Measurements from ENCODE around the gene NLGN3.
A peak's percentile ranks its signal among the peaks of the same experiment; 100 is the strongest.

Gene NLGN3

GRCh38 chrX:71118985-71119535 lies 25.6 kb upstream of the NLGN3 start:
- 7% methylated on average over 12 of the region's 17 CpGs for WGBS
- peaks cover 4% of the 10 kb centered on the region; the same call in 1 of the 2 replicates for H3K4me1 ChIP-seq (ENCODE audit: insufficient read depth, low read length)
- H3K9ac ChIP-seq (ENCODE audit: low read depth, low read length): peak overlapping the region; percentile 61
- peaks cover 20% of the 10 kb centered on the region for H3K27me3 ChIP-seq (ENCODE audit: insufficient read depth, low read length)
- no peak overlapping the region; the same call in 1 of the 2 replicates for H3K27ac ChIP-seq (ENCODE audit: low read depth, low read length)
- H3K9me3 ChIP-seq (ENCODE audit: insufficient read depth, low read depth, low read length): no peaks in the 10 kb centered on the region
- peak overlapping the region; percentile 75 for H3K4me3 ChIP-seq (ENCODE audit: low read length)
- peaks cover 42% of the 10 kb centered on the region for H3K36me3 ChIP-seq (ENCODE audit: insufficient read depth, low read length)

DNA sequence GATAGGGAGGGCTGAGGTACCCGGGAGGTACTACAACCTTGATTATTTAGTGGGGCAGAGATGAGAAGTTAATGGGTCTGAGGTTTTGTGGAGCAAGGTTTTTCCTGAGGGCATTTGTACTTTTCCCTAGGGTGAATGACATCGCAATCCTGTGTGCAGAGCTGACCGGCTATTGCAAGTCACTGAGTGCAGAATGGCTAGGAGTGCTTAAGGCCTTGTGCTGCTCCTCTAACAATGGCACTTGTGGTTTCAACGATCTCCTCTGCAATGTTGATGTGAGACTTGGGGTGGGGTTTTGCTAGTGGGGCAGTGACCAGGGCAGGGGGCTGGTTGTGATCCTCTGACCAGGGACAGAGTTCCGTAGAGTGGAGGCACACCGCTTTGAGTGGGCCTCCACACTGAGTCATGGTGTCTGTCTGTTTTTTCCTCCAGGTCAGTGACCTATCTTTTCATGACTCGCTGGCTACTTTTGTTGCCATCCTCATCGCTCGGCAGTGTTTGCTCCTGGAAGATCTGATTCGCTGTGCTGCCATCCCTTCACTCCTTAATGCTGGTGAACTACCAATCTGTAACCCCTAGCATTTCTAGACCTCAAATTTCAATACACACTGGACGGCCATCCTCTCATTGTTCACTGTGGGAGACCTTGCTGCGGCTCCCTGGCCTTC lies 16.3 kb upstream of the NLGN3 start:
- Histone ChIP-seq H3K27ac (ENCODE audit: low read depth, low read length) (no peak overlapping the region), H3K4me1 (ENCODE audit: insufficient read depth, low read length) (no peaks in the 10 kb centered on the region), H3K4me3 (ENCODE audit: low read length) (no peak overlapping the region), H3K27me3 (ENCODE audit: insufficient read depth, low read length) (no peaks in the 10 kb centered on the region), H3K9ac (ENCODE audit: low read depth, low read length) (no peak overlapping the region), H3K36me3 (ENCODE audit: insufficient read depth, low read length) (peaks cover 88% of the 10 kb centered on the region), H3K9me3 (ENCODE audit: insufficient read depth, low read depth, low read length) (no peaks in the 10 kb centered on the region)
- 91% methylated on average over 12 of the region's 12 CpGs for WGBS

- H3K4me1 ChIP-seq (ENCODE audit: insufficient read depth, low read length): no peaks in the 10 kb centered on the region
- H3K9me3 ChIP-seq (ENCODE audit: insufficient read depth, low read depth, low read length): no peaks in the 10 kb centered on the region
- H3K4me3 ChIP-seq (ENCODE audit: low read length): no peak overlapping the region
- WGBS: 46% methylated on average over 16 of the region's 18 CpGs
- peaks cover 84% of the 10 kb centered on the region for H3K36me3 ChIP-seq (ENCODE audit: insufficient read depth, low read length)
- no peak overlapping the region for H3K9ac ChIP-seq (ENCODE audit: low read depth, low read length)
- H3K27me3 ChIP-seq (ENCODE audit: insufficient read depth, low read length): no peaks in the 10 kb centered on the region
- no peak overlapping the region for H3K27ac ChIP-seq (ENCODE audit: low read depth, low read length)
These were observed 15.5 kb upstream of the NLGN3 start for GRCh38 chrX:71128915-71129765.

GRCh38 chrX:71131510-71131909 lies 13.1 kb upstream of the NLGN3 start:
- 95% methylated on average over 4 of the region's 4 CpGs for WGBS
- peaks cover 87% of the 10 kb centered on the region for H3K36me3 ChIP-seq (ENCODE audit: insufficient read depth, low read length)
- no peak overlapping the region for H3K9ac ChIP-seq (ENCODE audit: low read depth, low read length)
- no peaks in the 10 kb centered on the region for H3K27me3 ChIP-seq (ENCODE audit: insufficient read depth, low read length)
- H3K4me3 ChIP-seq (ENCODE audit: low read length): no peak overlapping the region
- H3K4me1 ChIP-seq (ENCODE audit: insufficient read depth, low read length): no peaks in the 10 kb centered on the region
- H3K27ac ChIP-seq (ENCODE audit: low read depth, low read length): no peak overlapping the region
- H3K9me3 ChIP-seq (ENCODE audit: insufficient read depth, low read depth, low read length): no peaks in the 10 kb centered on the region

DNA sequence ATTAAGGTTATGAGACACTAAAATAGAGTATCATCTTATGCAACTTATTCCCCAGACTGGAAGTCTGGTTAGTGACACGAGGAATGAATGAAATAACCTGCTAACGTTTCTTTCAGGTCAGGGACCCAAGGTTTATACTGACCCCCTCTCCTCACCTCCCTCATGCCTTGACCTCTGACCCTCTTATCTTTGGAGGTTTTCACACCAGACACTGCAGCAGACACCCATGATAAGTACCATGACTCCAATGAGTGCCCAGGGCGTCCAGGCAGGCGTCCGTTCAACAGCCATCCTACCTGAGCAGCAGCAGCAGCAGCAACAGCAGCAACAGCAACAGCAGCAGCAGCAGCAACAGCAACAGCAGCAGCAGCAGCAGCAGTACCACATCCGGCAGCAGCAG lies 4.2 kb upstream of the NLGN3 start:
- Histone ChIP-seq H3K27ac (ENCODE audit: low read depth, low read length) (no peak overlapping the region), H3K27me3 (ENCODE audit: insufficient read depth, low read length) (no peaks in the 10 kb centered on the region), H3K9ac (ENCODE audit: low read depth, low read length) (no peak overlapping the region), H3K4me3 (ENCODE audit: low read length) (no peak overlapping the region), H3K36me3 (ENCODE audit: insufficient read depth, low read length) (peaks cover 43% of the 10 kb centered on the region), H3K4me1 (ENCODE audit: insufficient read depth, low read length) (peaks cover 3% of the 10 kb centered on the region; the same call in 1 of the 2 replicates), H3K9me3 (ENCODE audit: insufficient read depth, low read depth, low read length) (no peaks in the 10 kb centered on the region)
- whole genome bisulfite sequencing: 93% methylated on average over 6 of the region's 6 CpGs

- H3K36me3 ChIP-seq (ENCODE audit: insufficient read depth, low read length): peaks cover 18% of the 10 kb centered on the region
- no peak overlapping the region for H3K27ac ChIP-seq (ENCODE audit: low read depth, low read length)
- H3K27me3 ChIP-seq (ENCODE audit: insufficient read depth, low read length): no peaks in the 10 kb centered on the region
- peaks cover 16% of the 10 kb centered on the region; the same call in 1 of the 2 replicates for H3K4me1 ChIP-seq (ENCODE audit: insufficient read depth, low read length)
- no peak overlapping the region for H3K9ac ChIP-seq (ENCODE audit: low read depth, low read length)
- H3K9me3 ChIP-seq (ENCODE audit: insufficient read depth, low read depth, low read length): no peaks in the 10 kb centered on the region
- 89% methylated on average over 6 of the region's 6 CpGs for WGBS
- no peak overlapping the region for H3K4me3 ChIP-seq (ENCODE audit: low read length)
These were observed 1.1 kb upstream of the NLGN3 start for GRCh38 chrX:71143508-71143907.

- Histone ChIP-seq H3K27ac (ENCODE audit: low read depth, low read length) (no peak overlapping the region), H3K9ac (ENCODE audit: low read depth, low read length) (no peak overlapping the region), H3K4me3 (ENCODE audit: low read length) (no peak overlapping the region), H3K4me1 (ENCODE audit: insufficient read depth, low read length) (peaks cover 16% of the 10 kb centered on the region; the same call in 1 of the 2 replicates), H3K27me3 (ENCODE audit: insufficient read depth, low read length) (no peaks in the 10 kb centered on the region), H3K36me3 (ENCODE audit: insufficient read depth, low read length) (no peaks in the 10 kb centered on the region), H3K9me3 (ENCODE audit: insufficient read depth, low read depth, low read length) (no peaks in the 10 kb centered on the region)
- WGBS: 89% methylated on average over 28 of the region's 28 CpGs
These were observed 3.0 kb downstream of the NLGN3 start for GRCh38 chrX:71147496-71148277.

- Histone ChIP-seq H3K9me3 (ENCODE audit: insufficient read depth, low read depth, low read length) (no peaks in the 10 kb centered on the region), H3K27ac (ENCODE audit: low read depth, low read length) (no peak overlapping the region), H3K36me3 (ENCODE audit: insufficient read depth, low read length) (no peaks in the 10 kb centered on the region), H3K4me3 (ENCODE audit: low read length) (no peak overlapping the region), H3K4me1 (ENCODE audit: insufficient read depth, low read length) (peaks cover 16% of the 10 kb centered on the region; the same call in 1 of the 2 replicates), H3K27me3 (ENCODE audit: insufficient read depth, low read length) (no peaks in the 10 kb centered on the region), H3K9ac (ENCODE audit: low read depth, low read length) (no peak overlapping the region)
- WGBS: 80% methylated on average over 7 of the region's 8 CpGs
These were observed 3.6 kb downstream of the NLGN3 start for GRCh38 chrX:71148278-71148663.

DNA sequence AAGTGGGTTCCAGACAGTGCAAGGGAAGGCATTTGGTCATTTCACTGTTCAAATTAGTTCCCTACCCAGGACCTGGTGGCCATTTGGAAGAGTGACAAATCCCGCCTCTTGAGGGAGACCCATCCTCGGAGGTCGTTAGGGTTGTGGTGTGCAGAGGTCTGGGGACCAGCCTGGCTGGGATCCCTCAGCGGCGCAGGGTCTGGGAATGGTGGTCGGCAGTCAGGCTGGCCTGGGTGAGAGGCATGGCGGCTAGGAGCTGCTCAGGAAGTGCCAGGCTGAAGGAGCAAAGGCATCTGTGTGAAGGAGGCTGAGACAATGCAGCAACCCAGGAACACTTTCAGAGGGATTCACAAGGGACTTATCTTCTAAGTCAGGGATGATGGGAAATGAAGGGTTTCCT lies 6.7 kb downstream of the NLGN3 start:
- Histone ChIP-seq H3K4me1 (ENCODE audit: insufficient read depth, low read length) (peaks cover 11% of the 10 kb centered on the region; the same call in 1 of the 2 replicates), H3K27ac (ENCODE audit: low read depth, low read length) (no peak overlapping the region), H3K4me3 (ENCODE audit: low read length) (no peak overlapping the region), H3K9ac (ENCODE audit: low read depth, low read length) (no peak overlapping the region), H3K36me3 (ENCODE audit: insufficient read depth, low read length) (no peaks in the 10 kb centered on the region), H3K27me3 (ENCODE audit: insufficient read depth, low read length) (no peaks in the 10 kb centered on the region), H3K9me3 (ENCODE audit: insufficient read depth, low read depth, low read length) (no peaks in the 10 kb centered on the region)
- WGBS: 80% methylated on average over 7 of the region's 7 CpGs

DNA sequence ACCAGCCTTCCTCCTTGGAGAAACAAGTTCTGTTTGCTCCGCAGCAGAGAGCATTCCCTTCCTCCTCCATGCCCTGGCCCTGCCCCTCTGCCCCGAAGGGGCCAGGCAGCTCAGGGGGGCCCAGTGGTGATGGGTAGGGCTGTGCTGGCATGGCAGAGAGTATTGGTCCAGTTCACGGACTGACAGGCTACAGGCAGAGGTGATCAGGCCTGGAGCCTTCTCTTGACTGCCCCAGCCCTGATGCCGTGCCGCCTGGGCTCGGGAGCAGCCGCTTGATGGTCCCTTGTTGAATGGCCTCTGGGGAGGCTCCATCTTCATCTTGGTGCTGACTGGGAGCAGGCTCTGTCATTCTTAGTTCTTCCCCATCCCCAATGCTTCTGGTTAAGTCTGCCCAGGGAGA lies 9.6 kb downstream of the NLGN3 start:
- no peak overlapping the region for H3K27ac ChIP-seq (ENCODE audit: low read depth, low read length)
- H3K4me1 ChIP-seq (ENCODE audit: insufficient read depth, low read length): no peaks in the 10 kb centered on the region
- 74% methylated on average over 5 of the region's 7 CpGs for WGBS
- no peaks in the 10 kb centered on the region for H3K36me3 ChIP-seq (ENCODE audit: insufficient read depth, low read length)
- H3K9me3 ChIP-seq (ENCODE audit: insufficient read depth, low read depth, low read length): no peaks in the 10 kb centered on the region
- no peak overlapping the region for H3K4me3 ChIP-seq (ENCODE audit: low read length)
- no peaks in the 10 kb centered on the region for H3K27me3 ChIP-seq (ENCODE audit: insufficient read depth, low read length)
- no peak overlapping the region for H3K9ac ChIP-seq (ENCODE audit: low read depth, low read length)
